Activated T-cell treated with anti-CD3 and anti-CD28 coated beads, Interleukin-2, amount 50 U/mL, for 1 hour (primary cell): ENCODE results near the gene NPIPB8.
"Not testable (repeated sequence)": the region's sequence is repeated elsewhere in the genome, so short reads cannot be mapped to it uniquely, and the experiment has no call there.

Source experiments
- DNase-seq: peaks from one replicate; pipeline ENCODE4 v3.0.0-alpha.2; 2020

Gene NPIPB8

DNA sequence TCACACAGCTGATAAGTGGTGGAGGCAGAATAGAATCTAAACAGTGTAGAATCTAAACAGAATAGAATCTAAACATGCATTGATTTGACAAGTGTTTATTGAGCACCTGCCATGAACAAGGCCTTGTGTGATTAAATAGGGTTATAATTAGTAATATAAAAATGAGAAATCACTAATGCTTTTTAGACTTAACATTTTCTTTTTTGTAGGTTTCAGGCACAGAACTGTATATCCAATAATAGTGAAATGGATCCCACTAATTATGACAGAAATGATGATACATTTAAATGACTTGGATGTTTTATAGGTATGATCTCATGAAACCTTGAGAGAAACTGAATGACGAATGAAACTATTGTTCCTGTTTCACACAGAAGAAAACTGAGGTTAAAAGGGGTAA lies at the start of gene NPIPB8:
TSS of gene NPIPB8 (plus strand) at position 301 of the 400 bp plus-strand sequence. CDS start 296 bp downstream, outside the sequence.
- DNase-seq, result not testable (repeated sequence)

DNA sequence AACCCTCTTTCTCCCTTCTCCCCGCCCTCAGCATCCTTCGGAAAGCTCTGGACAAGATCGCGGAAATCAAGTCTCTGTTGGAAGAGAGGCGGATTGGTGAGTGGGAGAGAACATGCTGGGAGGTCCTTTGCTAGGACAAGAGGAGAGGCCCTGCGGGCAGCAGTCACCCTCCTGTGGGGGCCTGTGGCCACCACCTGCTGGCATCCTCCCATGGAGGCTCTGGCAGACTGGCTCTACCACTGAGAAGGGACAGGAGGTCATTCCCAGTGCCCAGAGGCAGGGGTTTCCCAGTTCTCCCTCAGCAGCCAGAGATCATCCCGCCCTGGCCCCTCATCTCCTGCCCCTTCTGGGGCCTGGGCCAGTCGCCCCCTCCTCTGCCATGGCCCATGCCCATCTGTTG lies 48.8 kb upstream of the NPIPB8 start:
- DNase-seq, result no peak

DNA sequence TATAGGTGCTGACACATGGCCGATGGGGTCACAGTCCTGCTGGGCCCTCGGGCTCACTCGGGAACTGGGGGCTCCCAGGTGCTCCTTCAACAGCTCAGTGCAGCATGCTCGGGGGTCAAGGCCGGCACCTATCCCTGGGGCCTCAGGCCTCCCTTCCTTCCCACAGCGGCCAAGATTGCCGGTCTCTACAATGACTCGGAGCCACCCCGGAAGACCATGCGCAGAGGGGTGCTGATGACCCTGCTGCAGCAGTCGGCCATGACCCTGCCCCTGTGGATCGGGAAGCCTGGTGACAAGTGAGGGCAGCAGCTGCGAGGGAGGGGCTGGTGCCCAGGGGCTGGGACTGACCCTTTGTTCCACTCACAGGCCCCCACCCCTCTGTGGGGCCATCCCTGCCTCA lies 47.9 kb upstream of the NPIPB8 start:
- no peak for DNase-seq

DNA sequence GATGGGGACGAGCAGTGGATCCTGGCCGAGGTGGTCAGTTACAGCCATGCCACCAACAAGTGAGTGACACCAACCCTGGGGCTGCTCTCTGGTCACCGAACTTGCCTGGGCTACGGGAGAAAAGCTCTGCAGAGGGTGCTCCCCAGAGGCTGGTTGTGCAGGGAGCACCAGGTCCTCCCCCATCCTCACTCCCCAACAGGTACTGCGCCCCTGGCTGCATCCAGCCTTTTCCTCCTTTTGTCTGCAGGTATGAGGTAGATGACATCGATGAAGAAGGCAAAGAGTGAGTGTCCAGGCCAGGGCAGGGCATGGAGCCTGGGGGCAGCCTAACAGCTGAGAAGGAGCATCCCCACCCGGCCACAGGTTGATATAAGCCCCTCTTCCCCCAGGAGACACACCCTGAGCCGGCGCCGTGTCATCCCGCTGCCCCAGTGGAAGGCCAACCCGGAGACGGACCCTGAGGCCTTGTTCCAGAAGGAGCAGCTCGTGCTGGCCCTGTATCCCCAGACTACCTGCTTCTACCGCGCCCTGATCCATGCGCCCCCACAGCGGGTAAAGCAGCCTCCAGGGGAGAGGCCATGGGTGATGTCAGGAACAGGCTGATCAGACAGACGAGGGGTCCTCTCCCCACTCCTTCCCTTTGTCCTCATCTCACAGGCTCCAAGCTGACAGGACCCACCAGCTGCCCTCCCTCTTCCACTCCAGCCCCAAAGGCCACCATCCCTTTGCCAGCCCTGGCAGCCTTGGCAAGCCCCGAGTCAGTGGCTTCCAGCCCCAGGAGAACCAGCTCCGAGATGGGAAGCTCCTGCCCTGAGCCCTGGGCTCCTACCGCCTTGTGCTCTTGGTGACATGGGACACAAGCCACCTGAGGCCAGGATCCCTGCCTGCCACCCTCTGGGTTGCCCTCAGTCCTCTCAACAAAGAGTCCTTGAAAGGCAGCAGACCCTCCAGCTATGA lies 47.2 kb upstream of the NPIPB8 start:
- DNase-seq, result no peak

DNA sequence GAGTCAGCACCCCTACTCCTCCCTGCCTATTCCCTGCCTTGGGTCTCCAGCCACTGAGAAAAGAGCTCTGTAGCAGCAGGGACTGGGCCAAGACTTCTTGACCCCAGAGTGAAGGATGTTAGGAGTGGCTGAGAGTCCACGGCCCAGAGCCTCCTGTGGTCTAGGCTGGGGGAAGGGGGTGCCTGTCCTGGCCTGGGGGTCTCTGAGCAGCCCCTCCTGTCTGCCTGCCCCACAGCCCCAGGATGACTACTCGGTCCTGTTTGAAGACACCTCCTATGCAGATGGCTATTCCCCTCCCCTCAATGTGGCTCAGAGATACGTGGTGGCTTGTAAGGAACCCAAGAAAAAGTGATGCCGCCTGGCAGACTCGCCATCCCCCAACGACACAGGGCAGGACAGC lies 46.5 kb upstream of the NPIPB8 start:
- no peak for DNase-seq

DNA sequence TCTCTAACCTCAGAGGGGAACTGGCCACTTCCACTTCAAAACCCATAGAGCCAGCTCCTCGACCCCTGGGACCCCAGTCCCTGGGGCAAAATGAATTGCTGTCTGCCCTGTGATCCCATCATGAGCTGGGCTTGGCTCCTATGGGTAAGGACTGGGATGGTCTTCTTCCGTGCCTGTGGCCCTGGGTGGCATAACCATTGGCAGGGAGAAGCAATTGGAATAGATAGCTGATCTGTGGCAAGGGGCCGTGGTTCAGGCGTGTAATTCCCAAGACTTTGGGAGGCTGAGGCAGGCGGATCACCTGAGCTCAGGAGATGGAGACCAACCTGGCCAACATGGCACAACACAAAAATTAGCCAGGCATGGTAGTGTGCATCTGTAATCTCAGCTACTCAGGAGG lies 45.4 kb upstream of the NPIPB8 start:
- DNase-seq, result no peak

DNA sequence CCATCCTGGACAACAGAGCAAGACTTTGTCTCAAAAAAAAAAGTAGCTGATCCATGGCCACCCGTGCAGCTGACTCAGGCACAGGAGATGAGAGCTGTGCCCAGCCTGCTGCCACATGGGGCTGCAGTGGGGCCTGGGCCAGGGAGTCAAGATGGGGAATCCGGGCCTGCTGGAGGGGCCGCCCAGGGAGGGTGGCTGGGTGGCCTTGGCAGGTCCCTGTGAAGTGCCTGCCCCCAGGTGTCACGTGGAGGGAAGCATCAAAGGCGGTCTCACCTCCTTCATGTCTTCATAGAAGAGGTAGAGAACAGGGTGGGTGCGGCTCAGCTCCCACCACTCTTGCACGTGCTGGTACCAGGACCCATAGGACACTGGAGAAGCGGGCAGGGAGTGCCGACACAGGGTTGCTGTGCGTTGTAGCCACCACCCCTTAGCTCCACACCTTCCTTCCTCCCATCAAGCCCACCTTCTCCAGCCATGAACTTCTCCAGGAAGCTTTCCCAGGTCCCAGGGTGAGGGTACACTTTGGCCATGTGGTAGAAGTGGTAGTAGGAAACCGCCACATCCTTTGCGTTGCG lies 44.8 kb upstream of the NPIPB8 start:
- no peak for DNase-seq

DNA sequence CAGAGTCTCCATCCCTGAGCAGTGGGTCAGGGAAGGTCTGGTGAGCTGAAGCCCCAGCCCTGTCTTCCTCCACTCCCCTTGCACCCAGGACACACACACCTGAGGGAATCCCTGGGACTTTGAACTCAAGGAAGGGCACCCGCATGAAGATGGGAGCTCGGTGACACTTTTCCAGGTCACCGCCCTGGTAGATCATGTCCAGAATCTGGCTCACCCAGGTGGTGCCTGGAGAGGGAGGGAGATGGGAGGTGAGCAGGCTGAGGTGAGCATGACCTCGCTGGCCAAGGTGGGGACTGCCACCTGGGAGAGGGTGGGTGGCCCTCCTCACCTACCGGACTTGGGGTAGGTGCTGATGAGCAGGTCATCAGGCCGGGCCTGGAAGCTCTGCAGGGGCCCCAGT lies 42.4 kb upstream of the NPIPB8 start:
- DNase-seq, result not testable (repeated sequence)

DNA sequence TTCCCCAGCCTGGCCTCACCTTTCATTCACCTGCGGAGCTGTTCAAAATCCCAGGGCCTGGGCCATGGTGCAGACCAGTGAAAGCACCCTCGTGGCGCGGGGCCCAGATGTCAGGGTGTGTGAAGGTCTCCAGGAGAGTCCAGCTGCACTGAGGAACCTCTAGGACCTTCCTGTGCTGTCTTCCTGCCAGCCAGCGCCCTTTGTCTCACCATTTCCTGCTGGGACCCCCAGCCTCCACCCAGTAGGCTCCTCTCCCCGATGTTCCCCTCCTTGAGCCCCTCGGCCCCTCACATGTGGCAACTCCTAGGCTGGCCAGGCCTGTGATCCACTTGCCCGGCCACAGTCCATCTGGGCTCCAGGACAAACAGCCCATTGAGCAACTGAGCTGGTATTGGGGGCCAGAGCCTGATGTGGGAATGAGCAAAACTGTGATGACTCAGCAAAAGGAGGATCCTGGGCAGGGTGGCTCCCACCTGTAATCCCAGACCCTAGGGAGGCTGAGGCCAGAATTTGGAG lies 41.7 kb upstream of the NPIPB8 start:
- no peak for DNase-seq

DNA sequence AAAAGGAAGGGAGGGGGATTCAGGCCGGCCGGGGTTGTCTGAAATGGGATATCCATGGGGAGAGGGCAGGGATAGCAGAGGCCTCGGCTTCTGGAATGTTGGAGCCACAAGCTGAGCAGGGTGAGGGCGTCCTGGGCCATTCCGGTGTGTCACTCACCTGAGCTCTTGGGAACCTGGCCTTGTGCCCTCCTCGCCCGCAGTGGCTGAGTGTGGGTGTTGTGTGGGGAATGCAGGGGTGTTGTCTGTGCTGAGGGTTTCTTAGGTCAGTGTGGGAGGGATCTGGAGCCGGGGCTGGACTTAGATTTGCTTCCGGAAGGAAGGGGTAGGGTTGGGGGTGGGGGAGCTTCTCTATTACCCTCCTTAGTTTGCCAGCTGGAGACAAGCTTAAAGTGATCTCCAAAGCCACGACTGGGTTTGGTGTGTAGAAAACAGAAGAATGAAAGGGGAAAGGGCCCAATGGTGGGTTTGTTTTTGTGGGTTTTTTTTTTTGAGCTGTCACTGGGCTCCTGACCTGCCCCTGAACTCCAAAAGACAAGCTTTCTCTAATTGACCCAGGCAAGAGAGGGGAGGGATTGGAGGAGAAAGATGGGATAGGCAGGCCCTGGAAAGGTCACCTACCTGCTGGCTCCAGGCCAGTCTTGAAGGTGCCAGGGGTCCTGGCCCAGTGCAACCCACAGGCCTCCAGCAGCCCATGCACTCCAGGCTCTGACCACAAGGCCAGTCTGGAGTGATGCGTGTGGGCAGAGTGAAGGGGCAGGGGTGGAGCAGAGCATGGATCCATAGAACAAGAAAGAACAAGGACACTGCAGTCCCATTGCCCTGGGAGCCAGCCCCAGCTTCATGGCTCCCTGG lies 40.8 kb upstream of the NPIPB8 start, which contains the start of gene SULT1A2:
TSS of gene SULT1A2 (minus strand) at position 211 of the 852 bp plus-strand sequence. CDS start 1,120 bp downstream, outside the sequence.
- no peak for DNase-seq

DNA sequence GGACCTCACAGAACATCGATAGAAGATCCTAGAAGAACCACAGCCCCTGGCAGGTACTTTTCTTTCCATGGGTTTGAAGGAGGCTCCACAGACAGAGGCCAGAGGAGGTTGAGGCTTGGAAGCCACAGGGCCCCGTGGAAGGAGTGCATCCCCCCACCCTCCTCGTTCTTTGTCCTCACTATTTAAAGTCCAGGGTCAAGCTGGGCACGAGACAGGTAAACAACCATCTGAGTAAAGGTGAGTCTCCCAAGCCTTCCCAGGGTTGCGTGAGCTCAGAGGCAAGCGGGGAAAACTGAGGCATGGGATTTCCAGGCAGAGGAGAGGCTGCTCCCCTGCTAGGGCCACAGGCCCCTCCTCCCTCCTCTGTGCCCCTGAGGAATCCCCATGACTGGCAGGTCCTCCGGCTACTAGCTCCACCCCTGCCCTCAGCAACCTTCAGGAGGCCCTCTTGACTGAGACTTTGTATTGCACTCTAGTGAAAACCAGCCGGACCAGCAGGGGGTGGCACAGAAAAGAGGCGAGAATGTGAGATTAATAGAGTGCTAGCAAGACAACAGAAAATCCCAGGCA lies 40.1 kb upstream of the NPIPB8 start:
- DNase-seq, result no peak

DNA sequence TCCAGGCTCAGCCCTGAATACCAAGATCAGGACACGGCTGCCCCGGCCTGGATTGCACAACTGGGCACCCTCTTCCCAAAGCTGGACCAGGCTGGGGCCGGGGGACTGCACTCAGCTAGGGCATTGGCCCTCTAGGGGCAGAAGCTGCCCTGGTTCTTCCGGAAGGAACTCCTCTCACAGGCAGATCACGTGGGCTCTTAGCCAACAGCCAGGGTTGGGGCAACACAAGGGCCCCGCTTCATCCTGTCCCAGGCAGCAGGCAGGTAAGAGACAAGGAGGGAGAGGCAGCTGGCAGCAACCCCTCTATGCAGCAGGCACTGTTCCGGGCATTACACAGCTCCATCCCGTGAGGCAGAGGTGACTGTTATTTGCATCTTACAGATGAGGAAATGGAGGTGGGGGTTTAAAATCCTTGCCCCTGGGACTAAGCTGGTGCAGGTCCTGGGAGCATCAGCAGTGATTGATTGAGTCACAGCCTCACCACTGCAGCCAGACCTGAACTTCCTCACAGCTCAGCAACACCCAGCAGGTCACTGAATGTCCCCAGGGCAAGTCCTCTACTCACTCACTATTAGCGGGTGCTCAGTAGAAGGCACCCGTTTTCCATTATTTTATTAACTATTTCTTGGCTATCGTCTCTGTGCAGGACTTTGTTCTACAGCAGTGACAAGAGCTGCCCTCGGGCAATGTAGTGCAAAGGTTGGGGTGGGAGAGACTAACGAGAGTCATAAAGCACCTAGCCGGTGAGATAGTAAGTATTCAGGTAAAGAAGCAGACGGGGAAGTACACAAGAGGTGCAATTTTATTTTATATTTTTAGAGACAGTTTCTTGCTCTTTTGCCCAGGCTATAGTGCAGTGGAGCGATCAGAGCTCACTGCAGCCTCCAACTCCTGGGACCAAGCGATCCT lies 38.2 kb upstream of the NPIPB8 start:
- not testable (repeated sequence) for DNase-seq

DNA sequence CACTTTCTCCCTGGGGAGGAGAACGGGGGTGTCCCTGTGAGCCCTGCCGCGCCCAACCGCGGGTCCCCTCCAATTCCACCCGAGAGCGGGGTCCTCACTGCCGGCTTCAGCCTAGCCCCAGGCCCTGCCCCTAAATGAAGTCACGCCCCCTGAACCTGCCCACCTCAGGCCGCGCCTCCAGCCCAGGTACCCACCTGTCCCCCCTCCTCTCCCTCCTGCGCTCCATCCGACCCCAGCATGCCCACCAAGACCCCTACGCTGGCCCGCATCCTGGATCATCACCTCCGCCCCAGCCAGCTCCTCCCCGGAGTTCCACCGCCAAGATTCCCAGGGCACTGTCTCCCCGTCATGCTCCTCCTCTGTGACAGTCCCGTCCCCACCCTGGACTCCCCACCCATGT lies 36.9 kb upstream of the NPIPB8 start:
- not testable (repeated sequence) for DNase-seq

DNA sequence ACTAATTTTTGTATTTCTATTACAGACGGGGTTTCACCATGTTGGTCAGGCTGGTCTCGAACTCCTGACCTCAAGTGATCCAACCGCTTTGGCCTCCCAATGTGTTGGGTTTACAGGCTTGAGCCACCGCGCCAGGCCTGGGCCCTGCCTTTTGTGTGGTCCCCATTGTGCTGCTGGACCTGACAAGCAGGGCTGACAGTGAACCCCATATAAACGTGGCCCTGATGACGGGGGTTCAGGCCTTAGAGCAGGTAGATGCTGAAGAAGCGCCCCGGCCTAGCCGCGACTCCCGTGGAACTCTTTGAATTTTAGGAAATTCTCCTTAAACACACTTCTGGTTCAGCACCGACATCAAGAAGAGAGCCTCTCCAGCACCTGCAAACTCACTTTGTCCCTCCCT lies 36.3 kb upstream of the NPIPB8 start:
- DNase-seq, result not testable (repeated sequence)

DNA sequence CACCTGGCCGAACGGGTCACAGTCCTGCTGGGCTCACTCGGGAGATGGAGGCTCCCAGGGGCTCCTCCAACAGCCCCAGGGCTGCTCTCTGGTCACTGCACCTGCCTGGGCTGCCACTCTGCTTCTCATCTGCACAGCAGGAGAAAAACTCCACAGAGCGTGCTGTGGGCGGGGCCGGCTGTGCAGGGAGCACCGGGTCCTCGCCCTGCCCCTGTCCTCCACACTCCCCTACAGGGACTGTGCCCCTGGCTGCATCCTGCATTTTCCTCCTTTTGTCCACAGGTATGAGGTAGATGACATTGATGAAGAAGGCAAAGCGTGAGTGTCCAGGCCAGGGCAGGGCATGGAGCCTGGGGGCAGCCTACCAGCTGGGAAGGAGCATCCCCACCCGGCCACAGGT lies 35.8 kb upstream of the NPIPB8 start:
- DNase-seq, result not testable (repeated sequence)

DNA sequence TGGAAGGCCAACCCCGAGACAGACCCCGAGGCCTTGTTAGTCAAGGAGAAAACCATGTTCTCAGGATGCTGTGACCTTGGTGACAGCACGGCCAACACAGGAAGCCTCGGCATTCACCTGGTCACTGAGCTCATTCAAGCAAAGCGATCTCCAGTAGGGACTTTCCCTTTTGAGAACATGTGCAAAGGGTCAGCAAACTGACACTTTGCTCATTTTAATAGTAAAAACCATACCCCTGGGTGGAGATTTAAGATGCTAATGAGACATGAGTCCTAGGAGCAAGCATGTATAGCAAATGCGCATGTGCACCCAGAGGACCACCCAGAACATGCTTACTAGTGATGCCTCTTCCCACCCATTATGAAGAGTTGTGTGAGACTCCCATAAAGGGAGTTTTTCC lies 35.3 kb upstream of the NPIPB8 start:
- no peak for DNase-seq

DNA sequence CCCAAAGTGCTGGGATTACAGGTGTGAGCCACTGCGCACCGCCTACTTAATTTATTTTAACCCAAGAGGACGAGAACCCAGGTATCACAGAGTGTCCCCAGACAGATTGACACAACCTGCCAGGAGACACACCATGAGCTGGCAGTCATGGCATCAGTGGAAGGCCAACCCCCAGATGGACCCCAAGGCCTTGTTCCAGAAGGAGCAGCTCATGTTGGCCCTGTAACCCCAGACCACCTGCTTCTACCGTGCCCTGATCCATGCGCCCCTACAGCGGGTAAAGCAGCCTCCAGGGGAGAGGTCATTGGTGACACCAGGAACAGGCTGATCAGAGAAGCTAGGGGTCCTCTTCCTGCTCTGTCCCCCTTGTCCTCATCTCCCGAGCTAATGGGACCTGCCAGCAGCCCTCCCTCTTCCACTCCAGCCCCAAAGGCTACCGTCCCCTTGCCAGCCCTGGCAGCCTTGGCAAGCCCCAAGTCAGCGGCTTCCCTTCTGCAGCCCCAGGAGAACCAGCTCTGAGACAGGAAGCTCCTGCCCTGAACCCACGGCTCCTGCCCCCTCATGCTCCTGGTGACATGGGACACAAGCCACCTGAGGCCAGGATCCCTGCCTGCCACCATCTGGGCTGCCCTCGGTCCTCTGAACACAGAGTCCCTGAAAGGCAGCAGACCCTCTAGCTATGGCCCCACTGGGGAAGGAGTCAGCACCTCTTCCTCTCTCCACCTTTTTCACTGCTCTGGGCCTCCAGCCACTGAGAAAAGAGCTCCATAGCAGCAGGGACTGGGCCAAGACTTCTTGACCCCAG lies 34.3 kb upstream of the NPIPB8 start:
- no peak for DNase-seq

DNA sequence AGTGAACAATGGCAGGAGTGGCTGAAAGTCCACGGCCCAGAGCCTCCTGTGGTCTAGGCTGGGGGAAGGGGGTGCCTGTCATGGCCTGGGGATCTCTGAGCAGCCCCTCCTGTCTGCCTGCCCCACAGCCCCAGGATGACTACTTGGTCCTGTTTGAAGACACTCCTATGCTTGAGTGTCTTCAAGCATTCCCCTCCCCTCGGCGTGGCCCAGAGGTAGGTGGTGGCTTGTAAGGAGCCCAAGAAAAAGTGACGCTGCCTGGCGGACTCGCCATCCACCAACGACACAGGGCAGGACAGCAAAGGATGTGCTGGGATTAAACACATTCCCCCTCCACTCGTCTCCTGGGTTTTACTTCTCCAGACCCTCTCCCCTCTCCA lies 33.7 kb upstream of the NPIPB8 start:
- no peak for DNase-seq

DNA sequence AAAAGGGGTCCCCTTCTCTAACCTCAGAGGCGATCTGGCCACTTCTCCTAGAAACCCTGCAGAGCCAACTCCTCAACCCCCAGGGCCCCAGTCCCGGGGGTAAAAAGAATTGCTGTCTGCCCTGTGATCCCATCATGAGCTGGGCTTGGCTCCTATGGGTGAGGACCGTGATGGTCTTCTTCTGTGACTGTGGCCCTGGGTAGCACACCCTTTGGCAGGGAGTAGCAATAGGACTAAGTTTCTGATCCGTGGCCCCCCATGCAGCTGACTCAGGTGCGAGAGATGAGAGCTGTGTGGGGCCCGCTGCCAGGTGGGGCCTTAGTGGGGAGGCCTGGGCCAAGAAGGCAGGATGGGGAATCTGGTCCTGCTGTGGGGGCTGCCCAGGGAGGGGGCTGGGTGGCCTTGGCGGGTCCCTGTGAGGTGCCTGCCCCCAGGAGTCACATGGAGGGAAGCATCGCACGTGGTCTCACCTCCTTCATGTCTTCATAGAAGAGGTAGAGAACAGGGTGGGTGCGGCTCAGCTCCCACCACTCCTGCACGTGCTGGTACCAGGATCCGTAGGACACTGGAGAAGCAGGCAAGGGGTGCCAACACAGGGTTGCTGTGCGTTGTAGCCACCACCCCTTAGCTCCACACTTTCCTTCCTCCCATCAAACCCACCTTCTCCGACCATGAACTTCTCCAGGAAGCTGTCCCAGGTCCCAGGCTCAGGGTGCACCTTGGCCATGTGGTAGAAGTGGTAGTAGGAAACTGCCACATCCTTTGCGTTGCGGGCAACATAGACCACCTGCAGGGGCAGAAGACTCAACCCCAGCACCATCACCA lies 31.4 kb upstream of the NPIPB8 start:
- no peak for DNase-seq

DNA sequence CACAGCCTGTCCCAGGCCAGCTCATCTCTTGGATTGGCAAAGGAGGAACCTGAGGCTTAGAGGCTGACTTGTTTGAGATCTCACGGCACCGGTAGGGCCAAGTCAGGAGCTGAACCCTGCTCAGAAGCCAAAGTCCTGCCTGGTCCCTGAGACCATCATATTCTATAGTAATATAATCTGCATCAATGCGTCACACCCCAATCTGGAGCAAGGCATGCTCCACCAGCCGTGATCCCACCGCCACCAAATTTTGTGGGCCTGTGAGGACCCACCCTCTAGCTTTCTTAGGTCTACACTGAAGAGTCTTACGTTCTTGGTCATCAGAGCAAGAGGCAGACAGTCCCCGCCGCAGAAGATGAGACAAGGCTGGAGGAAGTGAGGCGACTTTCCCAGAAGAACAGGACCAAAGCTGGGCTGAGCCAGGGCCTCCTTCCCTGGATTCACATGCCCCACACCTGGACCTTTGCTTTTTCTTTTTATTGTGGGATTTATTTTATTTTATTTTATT lies 30.7 kb upstream of the NPIPB8 start:
- DNase-seq, result no peak
